GM19397 (cell line): Measurements from ENCODE around the gene RPS16.

Experiments used
- ATAC-seq: cut with Tn5 transposase; IDR thresholded peaks from one replicate; pipeline ENCODE4 v1.9.1; 2021; ENCODE audit warnings: mild to moderate bottlenecking, moderate library complexity; ENCODE audit not compliant: unreplicated experiment

Gene RPS16

GRCh38 chr19:39423258-39424086 lies 12.3 kb downstream of the RPS16 start:
- no peak for ATAC-seq

DNA sequence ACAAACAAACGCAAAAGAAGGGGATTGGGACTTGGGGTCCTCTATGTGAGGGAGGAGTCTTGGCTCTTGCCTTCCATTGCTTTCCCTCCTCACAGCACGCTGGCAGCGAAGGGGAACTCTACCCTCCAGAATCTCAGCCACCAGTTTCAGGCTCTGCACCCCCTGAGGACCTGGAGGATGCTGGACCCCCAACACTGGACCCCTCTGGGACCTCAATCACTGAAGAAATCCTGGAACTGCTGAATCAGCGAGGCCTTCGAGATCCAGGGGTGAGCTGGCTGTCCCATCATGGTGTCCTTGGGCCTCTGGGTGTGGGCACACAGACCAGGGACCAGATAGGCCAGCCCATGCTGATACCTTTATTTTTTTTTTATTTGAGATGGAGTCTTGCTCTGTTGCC lies 13.7 kb downstream of the RPS16 start:
- ATAC-seq, result no peak

DNA sequence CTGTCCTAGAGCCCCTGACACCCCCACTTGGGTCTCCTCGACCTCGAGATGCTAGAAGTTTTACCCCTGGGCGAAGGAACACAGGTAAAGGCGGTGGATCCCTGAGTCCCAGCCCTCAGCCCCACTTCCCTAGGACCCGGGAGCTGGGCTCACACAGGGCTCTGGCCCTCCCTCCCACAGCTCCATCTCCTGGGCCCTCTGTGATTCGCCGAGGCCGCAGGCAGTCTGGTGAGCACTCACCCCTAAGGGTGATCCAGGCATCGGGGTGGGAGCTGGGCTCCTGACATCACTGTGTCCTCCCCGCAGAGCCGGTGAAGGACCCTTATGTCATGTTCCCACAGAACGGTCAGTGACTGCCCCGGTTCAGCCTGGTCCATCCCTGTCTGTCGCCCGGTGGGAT lies 15.0 kb downstream of the RPS16 start:
- no peak for ATAC-seq

GRCh38 chr19:39419003-39419402 lies 16.7 kb downstream of the RPS16 start:
- no peak for ATAC-seq

DNA sequence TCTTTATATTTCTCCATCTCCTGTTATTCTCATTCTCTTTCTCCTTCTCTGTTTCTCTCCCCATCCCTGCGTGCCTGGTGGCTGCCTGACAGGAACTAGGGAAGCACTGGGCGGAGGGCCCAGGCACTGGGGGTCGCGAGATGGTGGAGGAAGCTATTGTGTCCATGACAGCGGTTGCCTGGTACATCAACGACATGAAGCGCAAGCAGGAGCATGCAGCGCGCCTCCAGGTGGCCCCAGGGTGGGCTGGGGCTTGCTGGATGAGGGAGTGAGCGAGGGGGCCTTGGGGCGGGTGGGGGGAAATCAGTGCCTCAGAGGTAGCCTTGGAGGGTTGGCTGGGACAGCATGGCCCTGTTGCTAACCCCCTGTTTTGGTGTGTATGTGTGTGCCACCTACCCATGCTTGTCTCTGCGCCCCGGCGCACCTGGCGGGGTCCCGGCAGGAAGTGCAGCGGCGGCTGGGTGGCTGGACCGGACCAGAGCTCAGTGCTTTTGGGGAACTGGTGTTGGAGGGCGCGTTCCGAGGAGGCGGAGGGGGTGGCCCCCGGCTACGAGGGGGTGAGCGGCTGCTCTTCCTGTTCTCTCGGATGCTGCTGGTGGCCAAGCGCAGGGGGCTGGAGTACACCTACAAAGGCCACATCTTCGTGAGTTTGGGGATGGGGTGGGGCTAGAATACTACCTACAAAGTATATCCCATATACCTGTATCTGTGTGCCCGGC lies 18.1 kb downstream of the RPS16 start:
- ATAC-seq, result no peak

DNA sequence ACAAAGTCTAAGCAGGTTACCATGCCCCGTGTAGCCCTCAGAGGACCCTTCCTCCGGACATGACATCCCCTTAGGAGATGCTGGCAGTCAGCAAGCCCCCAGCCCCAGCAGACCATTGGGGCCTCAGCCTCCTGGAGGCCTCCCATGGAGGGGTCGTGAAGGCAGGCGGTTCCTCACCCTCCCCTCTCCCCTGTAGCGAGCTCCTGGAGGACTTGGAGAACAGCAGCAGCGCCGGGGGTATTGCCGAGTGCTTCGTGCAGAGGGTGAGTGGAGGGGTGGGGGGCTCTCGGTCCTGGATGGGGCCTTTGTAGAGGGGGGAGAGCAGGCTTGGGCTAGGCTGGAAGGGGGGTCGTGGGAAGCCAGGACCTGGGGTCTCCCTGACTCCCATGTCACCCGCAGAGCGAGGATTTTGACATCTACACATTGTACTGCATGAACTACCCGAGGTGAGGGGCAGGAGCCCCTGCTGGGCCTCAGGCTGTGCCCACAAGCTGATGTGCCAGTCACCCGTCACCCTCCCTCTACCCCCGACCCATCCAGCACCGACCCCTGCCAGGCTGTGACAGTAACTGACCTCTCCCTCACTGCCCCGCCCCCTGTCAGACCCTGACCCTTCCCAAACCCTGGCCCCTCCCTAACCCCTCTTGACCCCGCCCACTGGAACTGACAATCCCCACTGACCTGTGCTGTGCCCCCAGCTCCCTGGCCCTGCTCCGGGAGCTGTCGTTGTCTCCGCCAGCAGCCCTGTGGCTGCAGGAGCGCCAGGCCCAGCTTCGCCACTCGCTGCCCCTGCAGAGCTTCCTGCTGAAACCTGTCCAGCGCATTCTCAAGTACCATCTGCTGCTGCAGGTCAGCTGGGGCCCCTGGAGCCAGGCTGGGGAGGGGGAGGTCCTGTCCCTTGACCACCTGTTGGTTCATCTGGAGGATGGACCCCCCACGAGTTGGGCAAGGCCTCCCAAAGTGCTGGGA lies 19.3 kb downstream of the RPS16 start:
- no peak for ATAC-seq

- no peak for ATAC-seq
Measured at GRCh38 chr19:39415111-39416046, 20.4 kb downstream of the RPS16 start.

- no peak for ATAC-seq
Measured at GRCh38 chr19:39413911-39414608, 21.7 kb downstream of the RPS16 start.

GRCh38 chr19:39413272-39413910 lies 22.4 kb downstream of the RPS16 start:
- ATAC-seq, result no peak

- no peak for ATAC-seq
Measured at GRCh38 chr19:39412867-39413271, 22.9 kb downstream of the RPS16 start.

- peak; percentile 56 for ATAC-seq
Measured at GRCh38 chr19:39412100-39412866, 23.5 kb downstream of the RPS16 start, which contains the start of gene PLEKHG2. Gene PLEKHG2, plus strand, starts transcription at chr19:39412669. Its CDS starts 1,418 bp downstream, at chr19:39414087.

DNA sequence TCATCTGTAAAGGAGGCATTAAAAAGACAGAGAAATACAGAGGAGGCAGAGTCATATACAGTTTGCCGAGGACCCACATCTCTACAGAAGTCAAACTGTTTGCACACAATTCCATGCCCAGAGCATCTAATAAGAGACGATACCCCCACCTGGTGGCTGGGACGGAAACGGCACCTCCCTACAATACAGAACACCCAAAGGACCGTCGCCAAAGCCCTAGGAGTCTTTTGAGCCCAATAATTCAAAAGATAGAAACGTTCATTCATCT lies 24.0 kb downstream of the RPS16 start:
- ATAC-seq, result peak; percentile 20

GRCh38 chr19:39411081-39411831 lies 24.5 kb downstream of the RPS16 start:
- ATAC-seq, result no peak

GRCh38 chr19:39410831-39411080 lies 25.0 kb downstream of the RPS16 start:
- ATAC-seq, result no peak

GRCh38 chr19:39410017-39410830 lies 25.5 kb downstream of the RPS16 start:
- no peak for ATAC-seq

GRCh38 chr19:39409208-39410016 lies 26.3 kb downstream of the RPS16 start:
- no peak for ATAC-seq
